Daoy (cell line): Measurements from ENCODE around the gene GPD1. TPM values are rescaled to one million over a fixed set of nuclear protein-coding genes. Genes with fewer than 3 reads are reported as not detected.

Experiments
- DNase-seq: peaks from one replicate; pipeline ENCODE4 v3.0.0-alpha.2; 2015; ENCODE audit warnings: low read depth
- total RNA-seq: library from RNA; depleted of rRNA; stranded (reverse); fragments of >200 nt; shearing (Covaris generic); gene quantifications from 2 replicates; pipeline ENCODE4 v1.2.3, GENCODE V29; 2014

GPD1 gene
- total RNA-seq, 1 experiment from 2014 or later: 0.29 TPM

DNA sequence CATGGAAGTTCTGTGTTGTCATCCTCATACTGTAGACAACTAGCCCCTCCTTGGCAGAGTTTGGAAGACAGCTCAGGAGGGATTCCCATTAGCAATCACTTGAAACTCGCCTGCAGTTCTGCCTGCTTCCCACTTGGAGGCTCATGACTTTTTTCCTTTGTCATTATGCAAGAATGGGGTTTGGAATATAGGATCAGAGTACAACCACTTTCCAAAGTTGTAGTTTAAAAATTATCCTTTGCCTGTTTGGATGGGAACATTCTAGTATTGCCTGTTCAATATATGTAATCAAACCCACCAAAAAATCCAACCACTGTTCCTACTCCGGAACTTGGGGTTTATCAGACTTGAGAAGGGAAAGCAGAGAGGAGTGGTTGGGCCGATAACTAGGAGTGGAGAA, 2.1 kb upstream of the GPD1 start:
- DNase-seq: no peak

- DNase-seq: no peak
These were observed 1.7 kb upstream of the GPD1 start for GRCh38 chr12:50102131-50102531.

DNA sequence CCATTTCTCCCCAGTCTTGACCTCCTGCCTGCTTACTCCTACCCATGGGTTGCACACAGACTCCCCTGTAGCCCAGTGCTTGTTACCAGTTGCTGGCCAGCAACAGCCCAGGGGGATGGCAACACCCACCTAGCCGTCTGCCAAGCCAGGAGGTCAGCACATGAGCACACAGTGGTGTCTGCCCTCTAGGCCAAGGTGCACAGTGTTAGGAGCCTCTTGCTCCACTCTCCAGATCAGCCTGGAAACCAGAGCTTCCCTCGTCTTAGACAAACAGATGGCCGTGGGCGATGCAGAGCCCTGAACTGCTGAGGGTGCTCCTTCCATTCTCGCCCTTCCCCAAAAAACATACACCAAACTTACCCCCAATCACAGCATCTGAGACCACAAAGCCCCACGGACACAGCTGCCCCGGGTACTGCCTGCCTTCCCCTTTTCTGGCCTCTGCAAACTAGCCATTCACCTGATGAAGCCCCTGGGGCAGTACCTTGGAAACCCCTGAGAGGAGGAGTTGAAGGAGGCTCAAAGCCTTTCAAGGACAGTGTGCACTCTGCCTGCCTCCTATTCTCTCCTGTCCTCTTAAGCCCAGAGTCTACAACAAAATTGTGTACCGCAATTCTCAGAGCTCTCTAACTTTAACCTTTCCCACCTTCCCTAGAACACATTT, 1.0 kb upstream of the GPD1 start:
- no peak for DNase-seq

DNA sequence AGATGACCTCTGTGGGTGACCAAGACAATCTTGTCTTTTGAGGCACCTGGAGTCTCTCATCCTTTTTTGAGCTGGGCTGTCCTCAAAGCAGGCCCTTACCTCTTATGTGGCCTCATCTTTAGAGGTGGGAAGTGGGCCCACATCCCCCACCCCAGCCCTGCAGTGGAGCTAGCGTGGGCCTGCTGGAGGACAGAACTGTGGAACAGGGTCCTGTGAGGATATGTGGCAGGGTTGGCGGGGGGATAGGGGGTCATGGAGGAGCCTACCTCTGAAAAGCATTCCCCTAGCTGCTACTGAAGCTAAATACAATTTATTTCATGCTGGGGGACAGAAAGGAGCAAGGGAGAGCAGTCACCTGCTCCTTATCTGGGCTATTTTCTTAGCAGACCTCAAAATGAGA, 457 bp upstream of the GPD1 start:
- DNase-seq: no peak

- no peak for DNase-seq
These were observed 884 bp downstream of the GPD1 start for GRCh38 chr12:50104417-50105366.

GRCh38 chr12:50105913-50106450, 2.2 kb downstream of the GPD1 start:
- DNase-seq: no peak

DNA sequence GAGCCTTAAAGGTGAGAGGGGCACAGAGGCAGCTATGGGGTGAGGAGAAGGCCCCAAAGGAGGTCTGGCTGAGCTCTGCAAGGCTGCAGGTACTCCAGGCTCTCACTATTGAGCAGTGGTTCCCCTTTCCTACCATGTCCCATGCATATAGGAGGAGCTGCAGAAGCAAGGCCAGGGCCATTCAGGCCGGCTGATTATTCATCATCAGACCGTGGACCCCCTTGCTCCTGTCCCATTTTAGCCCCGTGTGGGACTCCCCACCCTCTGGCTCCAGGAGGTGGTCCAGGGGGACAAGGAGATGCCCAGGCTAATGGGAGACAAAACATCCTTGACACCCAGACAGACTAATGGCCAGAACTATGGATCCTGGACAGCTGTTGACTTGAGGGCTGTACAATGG, 3.1 kb downstream of the GPD1 start:
- DNase-seq: no peak

GRCh38 chr12:50107416-50108268, 3.8 kb downstream of the GPD1 start:
- DNase-seq: no peak

DNA sequence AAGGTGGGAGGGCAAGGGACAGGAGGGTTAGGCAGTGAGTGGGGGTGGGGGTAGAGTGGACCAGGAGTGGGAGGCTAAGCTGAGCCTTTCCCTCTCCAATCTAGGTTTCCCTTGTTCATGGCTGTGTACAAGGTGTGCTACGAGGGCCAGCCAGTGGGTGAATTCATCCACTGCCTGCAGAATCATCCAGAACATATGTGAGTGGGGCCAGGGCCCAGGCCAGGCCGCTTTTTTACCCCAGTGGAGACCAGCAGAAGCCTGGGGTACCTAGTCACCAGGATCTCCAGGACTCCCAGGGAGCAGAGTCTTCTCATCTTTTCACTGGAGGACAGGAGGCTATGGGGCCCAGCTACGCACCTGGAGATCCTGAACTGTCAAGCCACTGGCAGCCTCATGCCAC, 5.5 kb downstream of the GPD1 start:
- no peak for DNase-seq

DNA sequence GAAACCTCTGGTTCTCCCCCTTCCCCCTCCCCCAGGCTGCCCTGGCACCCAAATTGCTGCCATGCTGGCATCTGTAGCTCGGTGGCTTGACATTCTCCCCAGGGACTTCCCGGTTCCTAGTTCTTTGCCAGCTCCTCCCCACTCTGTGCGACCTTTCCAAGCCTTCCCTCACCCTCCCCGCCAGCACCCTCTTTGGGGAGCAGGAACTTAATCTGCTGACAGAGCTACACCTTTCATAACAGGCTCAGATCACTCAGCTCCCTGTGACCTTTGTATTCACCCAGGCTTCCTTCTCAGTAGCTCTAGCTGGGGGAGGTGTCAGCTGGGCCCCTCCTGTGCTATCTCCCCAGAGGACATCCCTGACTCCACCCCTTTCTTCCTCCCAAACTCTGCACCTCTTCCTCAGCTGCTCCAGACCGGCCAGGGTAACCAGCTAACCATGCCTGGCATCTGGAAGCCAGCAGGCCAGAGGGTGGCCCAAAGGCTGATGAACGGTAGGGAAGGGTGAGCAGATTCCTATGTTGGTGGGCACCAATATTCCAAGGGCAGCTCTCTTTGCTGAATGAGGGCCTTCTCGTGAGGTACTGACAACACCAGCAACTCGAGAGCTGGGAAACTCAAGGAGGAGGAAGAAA, 6.4 kb downstream of the GPD1 start:
- no peak for DNase-seq

GRCh38 chr12:50110762-50111351, 7.0 kb downstream of the GPD1 start:
- peak; percentile 31 for DNase-seq

DNA sequence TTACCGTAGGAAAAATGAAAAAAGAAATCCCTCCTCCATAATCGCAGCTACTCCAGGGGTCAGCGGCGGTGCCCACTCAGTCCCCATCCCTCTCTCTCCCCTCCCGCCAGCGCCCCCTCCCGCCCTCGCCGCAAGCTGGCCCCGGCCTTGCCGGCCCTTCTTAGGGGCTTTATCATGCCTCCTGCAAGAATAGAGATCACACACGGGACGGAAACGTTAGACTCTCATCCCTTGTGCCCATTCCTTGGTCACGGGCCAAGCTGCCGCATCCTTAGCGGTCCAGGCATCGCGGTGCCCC, 7.5 kb downstream of the GPD1 start:
- no peak for DNase-seq

- DNase-seq: peak; percentile 99
These were observed 8.1 kb downstream of the GPD1 start, which contains the start of gene COX14 for GRCh38 chr12:50111693-50112455. Gene COX14 (plus strand): TSS chr12:50112236. CDS start chr12:50120044, 7,808 bp downstream.

- no peak for DNase-seq
These were observed 8.8 kb downstream of the GPD1 start for GRCh38 chr12:50112456-50113218.

- no peak for DNase-seq
These were observed 13.3 kb downstream of the GPD1 start for GRCh38 chr12:50117057-50117622.

- no peak for DNase-seq
These were observed 15.6 kb downstream of the GPD1 start for GRCh38 chr12:50119387-50119786.

GRCh38 chr12:50120521-50120920, 16.7 kb downstream of the GPD1 start:
- no peak for DNase-seq

- DNase-seq: no peak
These were observed 17.1 kb downstream of the GPD1 start for GRCh38 chr12:50120953-50121352.

- no peak for DNase-seq
These were observed 17.8 kb downstream of the GPD1 start for GRCh38 chr12:50121641-50122040.
